H1 (cell line): Measurements from ENCODE around the gene PDLIM3. TPM values are rescaled to one million over a fixed set of nuclear protein-coding genes. Genes with fewer than 3 reads are reported as not detected.

Source experiments
- CTCF ChIA-PET: fragments of 300-600 bp; sonication (Branson Sonifier 250); formaldehyde crosslinking; loops from one replicate; lab custom pipeline; 2021; ENCODE audit not compliant: partially characterized antibody; lab: Charles Lee
- POLR2A ChIA-PET: fragments of 300-600 bp; sonication (Branson Sonifier 250); formaldehyde crosslinking; loops from one replicate; lab custom pipeline; 2021; ENCODE audit warnings: inconsistent platforms; ENCODE audit not compliant: partially characterized antibody; lab: Charles Lee
- DNase-seq, 2 experiments: peaks; one replicate each; pipeline versions ENCODE4 v3.0.0 to v3.0.0-alpha.2; 2010 to 2022; ENCODE audit warnings: low spot score in 2 of 2, low read depth in 1 of 2, mixed read lengths in 1 of 2
- FAIRE-seq: peaks from 2 replicates; lab custom pipeline; 2011; peaks lifted over from hg19 to GRCh38; lab: Jason Lieb, UNC
- H2AFZ ChIP-seq: 2 replicates; pipeline ENCODE4 v1.8.1; 2012; ENCODE audit warnings: low read length, inconsistent platforms
- H2AK5ac ChIP-seq: 2 replicates; pipeline ENCODE4 v1.6.1; 2013; ENCODE audit warnings: low read depth, low read length
- H2BK120ac ChIP-seq: replicated peaks from 2 replicates; pipeline ENCODE3; 2013; ENCODE audit warnings: low read depth, low read length, inconsistent platforms
- H2BK12ac ChIP-seq: 2 replicates; pipeline ENCODE4 v1.6.1; 2013; ENCODE audit warnings: low read depth, low read length
- H2BK15ac ChIP-seq: 2 replicates; pipeline ENCODE4 v1.6.1; 2013; ENCODE audit warnings: low read length
- H2BK20ac ChIP-seq: 2 replicates; pipeline ENCODE4 v1.6.1; 2013; ENCODE audit warnings: low read length
- H2BK5ac ChIP-seq: 2 replicates; pipeline ENCODE4 v1.6.1; 2013; ENCODE audit warnings: low read depth, low read length
- H3K14ac ChIP-seq: 2 replicates; pipeline ENCODE4 v1.6.1; 2013; ENCODE audit warnings: inconsistent platforms; ENCODE audit not compliant: insufficient read length
- H3K18ac ChIP-seq: 2 replicates; pipeline ENCODE4 v1.6.1; 2013; ENCODE audit warnings: low read length; ENCODE audit errors: extremely low read depth
- H3K23ac ChIP-seq: 2 replicates; pipeline ENCODE4 v1.6.1; 2013; ENCODE audit warnings: inconsistent platforms; ENCODE audit not compliant: insufficient read length
- H3K23me2 ChIP-seq: 2 replicates; pipeline ENCODE4 v1.6.1; 2013; ENCODE audit warnings: low read depth, low read length
- H3K27ac ChIP-seq: 2 replicates; pipeline ENCODE4 v1.6.1; 2011; ENCODE audit warnings: low read depth, low read length, inconsistent platforms
- H3K27me3 ChIP-seq, 4 experiments: replicated peaks in 1 of 4; 1 replicate in 1 of 4; 2 replicates in 3 of 4; pipeline versions ENCODE4 v1.6.1 to v1.8.1; 2011 to 2013; ENCODE audit warnings: low read length in 3 of 4, mild to moderate bottlenecking in 3 of 4, inconsistent platforms in 2 of 4, mixed read lengths in 2 of 4, moderate library complexity in 1 of 4; ENCODE audit not compliant: control insufficient read depth in 3 of 4, insufficient read depth in 3 of 4; ENCODE audit errors: extremely low read depth in 1 of 4
- H3K36me3 ChIP-seq, 4 experiments: 2 replicates each; pipeline versions ENCODE4 v1.6.1 to v1.8.1; 2011 to 2013; ENCODE audit warnings: mild to moderate bottlenecking in 4 of 4, low read length in 3 of 4, moderate library complexity in 2 of 4, control low read depth in 1 of 4, inconsistent platforms in 1 of 4; ENCODE audit not compliant: insufficient read depth in 4 of 4, control insufficient read depth in 2 of 4
- H3K4ac ChIP-seq: replicated peaks from 2 replicates; pipeline ENCODE3; 2013; ENCODE audit warnings: low read length, low read depth, mixed read lengths, inconsistent platforms; ENCODE audit not compliant: insufficient read length
- H3K4me1 ChIP-seq, 4 experiments: replicated peaks in 1 of 4; 1 replicate in 1 of 4; 2 replicates in 3 of 4; pipeline versions ENCODE4 v1.6.1 to v1.8.1; 2011 to 2013; ENCODE audit warnings: low read length in 3 of 4, inconsistent platforms in 2 of 4, mixed read lengths in 1 of 4; ENCODE audit not compliant: insufficient read depth in 4 of 4, control insufficient read depth in 3 of 4
- H3K4me2 ChIP-seq, 2 experiments: 2 replicates each; pipeline versions ENCODE4 v1.6.1 to v1.8.1; 2011 to 2013; ENCODE audit warnings: low read depth in 2 of 2, low read length in 2 of 2, control low read depth in 1 of 2, inconsistent platforms in 1 of 2, mild to moderate bottlenecking in 1 of 2; ENCODE audit not compliant: insufficient read depth in 1 of 2
- H3K4me3 ChIP-seq, 4 experiments: fragments of 200-600, 300-600 bp in 1 of 4; sonication (generic), shearing (Covaris generic), sonication (Bioruptor Twin) in 1 of 4; 2 replicates each; pipeline versions ENCODE4 v1.5.1 to v1.8.1; 2011 to 2016; ENCODE audit warnings: low read length in 4 of 4, low read depth in 3 of 4, control low read depth in 2 of 4, inconsistent platforms in 2 of 4, mild to moderate bottlenecking in 2 of 4, mixed read lengths in 1 of 4, moderate library complexity in 1 of 4; ENCODE audit not compliant: insufficient read depth in 2 of 4; ENCODE audit errors: extremely low read depth in 1 of 4
- H3K56ac ChIP-seq: replicated peaks from 2 replicates; pipeline ENCODE3; 2013; ENCODE audit warnings: low read depth, mild to moderate bottlenecking, mixed read lengths, low read length, inconsistent platforms; ENCODE audit not compliant: insufficient read length
- H3K79me1 ChIP-seq: 2 replicates; pipeline ENCODE4 v1.6.1; 2013; ENCODE audit warnings: low read depth, low read length, control low read depth
- H3K79me2 ChIP-seq, 2 experiments: 2 replicates each; pipeline versions ENCODE4 v1.6.1 to v1.8.1; 2012 to 2013; ENCODE audit warnings: low read length in 2 of 2, mild to moderate bottlenecking in 2 of 2, inconsistent platforms in 1 of 2; ENCODE audit not compliant: insufficient read depth in 2 of 2, control insufficient read depth in 1 of 2
- H3K9ac ChIP-seq, 4 experiments: replicated peaks in 1 of 4; 1 replicate in 1 of 4; 2 replicates in 3 of 4; pipeline versions ENCODE4 v1.6.1 to v1.8.1; 2011 to 2013; ENCODE audit warnings: low read depth in 3 of 4, low read length in 3 of 4, control low read depth in 2 of 4, mild to moderate bottlenecking in 2 of 4, moderate library complexity in 2 of 4, inconsistent platforms in 1 of 4; ENCODE audit errors: extremely low read depth in 1 of 4
- H3K9me3 ChIP-seq, 2 experiments: 2 replicates each; pipeline versions ENCODE4 v1.6.1 to v1.8.1; 2012 to 2013; ENCODE audit warnings: mild to moderate bottlenecking in 2 of 2, moderate library complexity in 2 of 2, control low read depth in 1 of 2, inconsistent platforms in 1 of 2, low read depth in 1 of 2, low read length in 1 of 2, mixed read lengths in 1 of 2; ENCODE audit not compliant: insufficient read depth in 2 of 2
- H4K20me1 ChIP-seq, 2 experiments: replicated peaks in 1 of 2; 2 replicates each; pipeline versions ENCODE3 to v1.8.1; 2011 to 2013; ENCODE audit warnings: inconsistent platforms in 2 of 2, low read length in 2 of 2, mild to moderate bottlenecking in 1 of 2; ENCODE audit not compliant: insufficient read depth in 2 of 2, control insufficient read depth in 1 of 2
- H4K5ac ChIP-seq: 2 replicates; pipeline ENCODE4 v1.6.1; 2013; ENCODE audit warnings: low read length, low read depth, mixed read lengths, inconsistent platforms; ENCODE audit not compliant: insufficient read length
- H4K8ac ChIP-seq: 2 replicates; pipeline ENCODE4 v1.8.0; 2013; ENCODE audit warnings: mild to moderate bottlenecking, moderate library complexity, low read length, inconsistent platforms; ENCODE audit not compliant: insufficient read depth; ENCODE audit errors: extremely low read depth
- H4K91ac ChIP-seq: replicated peaks from 2 replicates; pipeline ENCODE3; 2013; ENCODE audit warnings: low read length, mixed read lengths, inconsistent platforms; ENCODE audit not compliant: insufficient read length
- POLR2A ChIP-seq, 2 experiments: IDR thresholded peaks; 1 replicate in 1 of 2; 2 replicates in 1 of 2; pipeline ENCODE4 v1.6.1; 2011; ENCODE audit warnings: low read depth in 2 of 2, low read length in 2 of 2, mild to moderate bottlenecking in 2 of 2; ENCODE audit errors: control extremely low read depth in 1 of 2
- WGBS, 2 experiments: shearing (Covaris generic) in 1 of 2; methylation state at CpG; one replicate each; pipeline versions ENCODE4 v1.1.6 to v1.1.7; 2013 to 2015; ENCODE audit warnings: low lambda C conversion rate in 2 of 2, mixed read lengths in 2 of 2, inconsistent platforms in 1 of 2, low coverage in 1 of 2, missing lambda C conversion rate in 1 of 2; ENCODE audit not compliant: insufficient replicate concordance in 2 of 2, insufficient coverage in 1 of 2, insufficient read length in 1 of 2; ENCODE audit errors: extremely low coverage in 1 of 2, missing lambda C conversion rate in 1 of 2; 5-methylcytosine and 5-hydroxymethylcytosine counted together
- polyA plus RNA-seq, 7 experiments: library from polyadenylated mRNA; depleted of rRNA in 3 of 7; stranded (reverse) in 5 of 7; unstranded in 2 of 7; fragments of >200 nt in 5 of 7; fragments of 200-250 nt in 2 of 7; gene quantifications; 1 replicate in 5 of 7; 2 replicates in 1 of 7; 4 replicates in 1 of 7; pipeline versions ENCODE4 v1.2.1 to v1.2.3, GENCODE V29; 2011 to 2013; ENCODE audit warnings: missing spikeins in 2 of 7, mixed read lengths in 2 of 7
- total RNA-seq: library from RNA; stranded (reverse); fragmentation: NEBNext Ultra II Directional; extraction: Animal tissue kit (Norgen Biotek cat#: 25700); gene quantifications from 2 replicates; pipeline ENCODE4 v1.2.1, GENCODE V29; 2021

Gene PDLIM3
- total and polyA plus RNA-seq, 2 of the 8 experiments (the other 6 are each of a cell fraction or from before 2014, with no cell fraction given), result 7.6 to 8.1 TPM

GRCh38 chr4:185515248-185515647 lies 20.1 kb downstream of the PDLIM3 start:
- Histone ChIP-seq H3K56ac (no peak overlapping the region), H3K4ac (no peak overlapping the region), H2BK12ac (no peak overlapping the region), H3K18ac (no peak overlapping the region), H3K9ac (no peak overlapping the region), H3K27me3 (no peaks in the 10 kb centered on the region), H3K14ac (no peak overlapping the region), H3K23me2 (no peaks in the 10 kb centered on the region), H3K4me2 (no peak overlapping the region), H3K9me3 (no peaks in the 10 kb centered on the region), H2AK5ac (no peak overlapping the region), H4K5ac (no peak overlapping the region), H2BK15ac (no peak overlapping the region), H3K4me3 (no peak overlapping the region), H2AFZ (no peak overlapping the region), H2BK20ac (no peak overlapping the region), H3K79me1 (no peaks in the 10 kb centered on the region), H4K20me1 (no peaks in the 10 kb centered on the region), H3K4me1 (no peaks in the 10 kb centered on the region), H4K91ac (no peak overlapping the region), H3K36me3 (no peaks in the 10 kb centered on the region; a peak in 1 of 8 replicates), H2BK5ac (no peak overlapping the region), H3K79me2 (no peaks in the 10 kb centered on the region), H2BK120ac (no peak overlapping the region), H3K27ac (no peak overlapping the region), H3K23ac (no peak overlapping the region), H4K8ac (no peak overlapping the region)
- no peak for TF ChIP-seq POLR2A (IDR thresholded peaks at IDR 0.05; ENCODE audit: control extremely low read depth in 1 of 2, low read depth in 2 of 2, low read length in 2 of 2)
- DNase-seq (no peak), FAIRE-seq (no peak)
- CTCF ChIA-PET, result interaction anchor here (2.8 kb wide), 1 partner anchor 83 kb away, joined by 12 read pairs; no protein-coding TSS in a partner anchor
- POLR2A ChIA-PET, result interaction anchor here (0.7 to 0.8 kb wide), 2 partner anchors 15 to 781 kb away, joined by 3 to 4 read pairs; no protein-coding TSS in a partner anchor
- 84% methylated on average over 4 of the region's 4 CpGs; no CpG with 5 or more reads in 1 of the 2 experiments for WGBS, 2 experiments
